GM19239 (cell line): ENCODE measurements around the gene PDE4D.
"Not testable (repeated sequence)": the region's sequence is repeated elsewhere in the genome, so short reads cannot be mapped to it uniquely, and the experiment has no call there.

ENCODE experiments used
- DNase-seq: peaks from one replicate; pipeline ENCODE4 v3.0.0; 2011; ENCODE audit warnings: low spot score; ENCODE audit not compliant: insufficient read length
- FAIRE-seq: peaks from 2 replicates; lab custom pipeline; 2011; peaks lifted over from hg19 to GRCh38; lab: Jason Lieb, UNC

PDE4D gene

GRCh38 chr5:58963361-58963760 lies 930.2 kb downstream of the PDE4D start:
- FAIRE-seq (no peak), DNase-seq (no peak)

- FAIRE-seq, result no peak
- DNase-seq, result no peak
These were observed 931.8 kb downstream of the PDE4D start for GRCh38 chr5:58961631-58962280.

- no peak for DNase-seq
- FAIRE-seq, result no peak
These were observed 934.8 kb downstream of the PDE4D start for GRCh38 chr5:58958701-58959100.

GRCh38 chr5:58953218-58953617 lies 940.3 kb downstream of the PDE4D start:
- DNase-seq, FAIRE-seq: not testable (repeated sequence)

- DNase-seq, result no peak
- no peak for FAIRE-seq
These were observed 943.3 kb downstream of the PDE4D start for GRCh38 chr5:58950224-58950623.

- no peak for FAIRE-seq
- no peak for DNase-seq
These were observed 947.3 kb downstream of the PDE4D start for GRCh38 chr5:58946230-58946629.

- FAIRE-seq (no peak), DNase-seq (no peak)
These were observed 949.3 kb downstream of the PDE4D start for GRCh38 chr5:58944221-58944620.

- FAIRE-seq, result no peak
- DNase-seq, result no peak
These were observed 953.1 kb downstream of the PDE4D start for GRCh38 chr5:58940446-58940845.

GRCh38 chr5:58939664-58940063 lies 953.9 kb downstream of the PDE4D start:
- DNase-seq (no peak), FAIRE-seq (no peak)

GRCh38 chr5:58938563-58939424 lies 954.7 kb downstream of the PDE4D start:
- DNase-seq (no peak), FAIRE-seq (no peak)

- no peak for FAIRE-seq
- no peak for DNase-seq
These were observed 956.4 kb downstream of the PDE4D start for GRCh38 chr5:58937031-58937681.

- DNase-seq (no peak), FAIRE-seq (no peak)
These were observed 958.9 kb downstream of the PDE4D start for GRCh38 chr5:58934629-58935097.

GRCh38 chr5:58933891-58934628 lies 959.5 kb downstream of the PDE4D start:
- no peak for DNase-seq
- FAIRE-seq, result no peak

GRCh38 chr5:58932057-58932612 lies 961.4 kb downstream of the PDE4D start:
- DNase-seq (no peak), FAIRE-seq (no peak)

GRCh38 chr5:58930520-58930919 lies 963.0 kb downstream of the PDE4D start:
- no peak for DNase-seq
- no peak for FAIRE-seq

GRCh38 chr5:58929726-58930125 lies 963.8 kb downstream of the PDE4D start:
- DNase-seq (no peak), FAIRE-seq (no peak)

- DNase-seq (no peak), FAIRE-seq (no peak)
These were observed 965.6 kb downstream of the PDE4D start for GRCh38 chr5:58927938-58928337.

GRCh38 chr5:58927181-58927580 lies 966.3 kb downstream of the PDE4D start:
- DNase-seq (no peak), FAIRE-seq (no peak)

- no peak for FAIRE-seq
These were observed 967.0 kb downstream of the PDE4D start for GRCh38 chr5:58926541-58926935.

More at GRCh38 chr5:58926541-58926935, 967.0 kb downstream of the PDE4D start:
- no peak for DNase-seq
